Nephron (organoid): ENCODE data around the gene VPS39.

ENCODE experiments used
- H3K27ac Mint-ChIP-seq, 3 experiments: 2 replicates each; pipeline ENCODE4 v1.8.0; 2020; ENCODE audit warnings: mixed read lengths in 3 of 3, mild to moderate bottlenecking in 2 of 3, moderate library complexity in 1 of 3
- H3K27me3 Mint-ChIP-seq: 2 replicates; pipeline ENCODE4 v1.8.0; 2021; ENCODE audit warnings: low read depth, mild to moderate bottlenecking, moderate library complexity, mixed read lengths
- H3K36me3 Mint-ChIP-seq: 2 replicates; pipeline ENCODE4 v1.8.0; 2020; ENCODE audit warnings: low read depth, mixed read lengths
- H3K4me1 Mint-ChIP-seq: 2 replicates; pipeline ENCODE4 v1.8.0; 2020; ENCODE audit warnings: mixed read lengths
- H3K4me3 Mint-ChIP-seq, 3 experiments: 2 replicates each; pipeline ENCODE4 v1.8.0; 2020; ENCODE audit warnings: mild to moderate bottlenecking in 3 of 3, mixed read lengths in 3 of 3, moderate library complexity in 2 of 3
- H3K9me3 Mint-ChIP-seq: 2 replicates; pipeline ENCODE4 v1.8.0; 2020; ENCODE audit warnings: mixed read lengths
- CTCF ChIP-seq, 3 experiments: fragments of 200-600 bp; sonication (generic); IDR thresholded peaks; one replicate each; pipeline ENCODE4 v1.5.0; 2021; ENCODE audit warnings: antibody characterized with exemption in 3 of 3; ENCODE audit not compliant: unreplicated experiment in 3 of 3

The VPS39 gene

GRCh38 chr15:42207674-42208579 lies at the start of gene VPS39:
Gene VPS39 (minus strand): TSS chr15:42208304. CDS start chr15:42208153, 151 bp downstream.
- H3K36me3 Mint-ChIP-seq: peaks cover 18% of the 10 kb centered on the region
- peaks cover 34% of the 10 kb centered on the region for H3K4me1 Mint-ChIP-seq
- peak within 1 kb of the TSS; percentile 88 to 96 (median 94) for H3K4me3 Mint-ChIP-seq
- TF ChIP-seq CTCF (IDR thresholded peaks at IDR 0.05; ENCODE audit: unreplicated experiment in 3 of 3): no peak
- H3K27ac Mint-ChIP-seq: peak within 1 kb of the TSS; percentile 37 to 87 (median 59)
- H3K9me3 Mint-ChIP-seq: no peaks in the 10 kb centered on the region
- no peaks in the 10 kb centered on the region for H3K27me3 Mint-ChIP-seq

GRCh38 chr15:42253300-42253699 lies 45.2 kb upstream of the VPS39 start:
- no peak for TF ChIP-seq CTCF (IDR thresholded peaks at IDR 0.05; ENCODE audit: unreplicated experiment in 3 of 3)
- peaks cover 66% of the 10 kb centered on the region for H3K9me3 Mint-ChIP-seq
- H3K36me3 Mint-ChIP-seq: peaks cover 97% of the 10 kb centered on the region
- H3K27ac Mint-ChIP-seq: no peak overlapping the region
- H3K4me3 Mint-ChIP-seq: no peak overlapping the region
- no peaks in the 10 kb centered on the region for H3K4me1 Mint-ChIP-seq
- no peaks in the 10 kb centered on the region for H3K27me3 Mint-ChIP-seq

- peaks cover 53% of the 10 kb centered on the region for H3K36me3 Mint-ChIP-seq
- H3K9me3 Mint-ChIP-seq: no peaks in the 10 kb centered on the region
- no peaks in the 10 kb centered on the region for H3K4me1 Mint-ChIP-seq
- no peak overlapping the region for H3K4me3 Mint-ChIP-seq
- H3K27ac Mint-ChIP-seq: no peak overlapping the region
- no peaks in the 10 kb centered on the region for H3K27me3 Mint-ChIP-seq
- no peak for TF ChIP-seq CTCF (IDR thresholded peaks at IDR 0.05; ENCODE audit: unreplicated experiment in 3 of 3)
These were observed 32.7 kb upstream of the VPS39 start for GRCh38 chr15:42240823-42241222.

- peaks cover 62% of the 10 kb centered on the region for H3K36me3 Mint-ChIP-seq
- no peaks in the 10 kb centered on the region for H3K9me3 Mint-ChIP-seq
- H3K27me3 Mint-ChIP-seq: no peaks in the 10 kb centered on the region
- no peak overlapping the region for H3K4me3 Mint-ChIP-seq
- no peak overlapping the region for H3K27ac Mint-ChIP-seq
- TF ChIP-seq CTCF (IDR thresholded peaks at IDR 0.05; ENCODE audit: unreplicated experiment in 3 of 3): no peak
- no peaks in the 10 kb centered on the region for H3K4me1 Mint-ChIP-seq
These were observed 31.6 kb upstream of the VPS39 start for GRCh38 chr15:42239528-42240182.

- TF ChIP-seq CTCF (IDR thresholded peaks at IDR 0.05; ENCODE audit: unreplicated experiment in 3 of 3): no peak
- Mint-ChIP-seq H3K27ac (no peak overlapping the region), H3K9me3 (no peaks in the 10 kb centered on the region), H3K27me3 (no peaks in the 10 kb centered on the region), H3K4me1 (no peaks in the 10 kb centered on the region), H3K4me3 (no peak overlapping the region), H3K36me3 (peaks cover 65% of the 10 kb centered on the region)
These were observed 25.0 kb upstream of the VPS39 start for GRCh38 chr15:42233107-42233506.
